IPS-20b (cell line): ENCODE results near the gene NHS.

Experiments
- H3K27ac ChIP-seq: one replicate; pipeline ENCODE4 v1.5.1; 2013; ENCODE audit warnings: low read length
- H3K27me3 ChIP-seq: 2 replicates; pipeline ENCODE4 v1.6.1; 2013; ENCODE audit warnings: mild to moderate bottlenecking, low read length, inconsistent platforms; ENCODE audit not compliant: insufficient read depth
- H3K36me3 ChIP-seq: 2 replicates; pipeline ENCODE4 v1.6.1; 2013; ENCODE audit warnings: low read depth, mild to moderate bottlenecking, inconsistent platforms, low read length, moderate library complexity; ENCODE audit not compliant: insufficient read depth
- H3K4me1 ChIP-seq: 2 replicates; pipeline ENCODE4 v1.6.1; 2013; ENCODE audit warnings: mild to moderate bottlenecking, control low read depth, inconsistent platforms, low read length, moderate library complexity; ENCODE audit not compliant: insufficient read depth
- H3K4me3 ChIP-seq: 2 replicates; pipeline ENCODE4 v1.5.1; 2013; ENCODE audit warnings: mild to moderate bottlenecking, low read length, inconsistent platforms
- H3K9ac ChIP-seq: 2 replicates; pipeline ENCODE4 v1.6.1; 2013; ENCODE audit warnings: low read depth, mild to moderate bottlenecking, inconsistent platforms, low read length, moderate library complexity
- H3K9me3 ChIP-seq: 2 replicates; pipeline ENCODE4 v1.6.1; 2013; ENCODE audit warnings: mild to moderate bottlenecking, low read depth, low read length, inconsistent platforms; ENCODE audit not compliant: insufficient read depth

NHS gene

GRCh38 chrX:17527135-17527701 is 152.2 kb downstream of the NHS start:
- Histone ChIP-seq H3K9ac (no peak overlapping the region), H3K27ac (no peak overlapping the region), H3K4me1 (peaks cover 13% of the 10 kb centered on the region; the same call in 1 of the 2 replicates)

GRCh38 chrX:17527922-17528321 is 152.9 kb downstream of the NHS start:
- no peak overlapping the region for H3K27ac ChIP-seq
- H3K9me3 ChIP-seq = no peaks in the 10 kb centered on the region
- no peaks in the 10 kb centered on the region for H3K27me3 ChIP-seq
- H3K36me3 ChIP-seq = no peaks in the 10 kb centered on the region
- no peak overlapping the region for H3K9ac ChIP-seq
- H3K4me1 ChIP-seq = peaks cover 13% of the 10 kb centered on the region; the same call in 1 of the 2 replicates
- H3K4me3 ChIP-seq = no peak overlapping the region

More at GRCh38 chrX:17527135-17527701, 152.2 kb downstream of the NHS start:
- Histone ChIP-seq H3K36me3 (no peaks in the 10 kb centered on the region), H3K4me3 (no peak overlapping the region), H3K27me3 (no peaks in the 10 kb centered on the region), H3K9me3 (no peaks in the 10 kb centered on the region)

- H3K4me3 ChIP-seq = no peak overlapping the region
- H3K27me3 ChIP-seq = no peaks in the 10 kb centered on the region
- no peak overlapping the region for H3K27ac ChIP-seq
Observed at GRCh38 chrX:17529151-17529745, 154.2 kb downstream of the NHS start.

GRCh38 chrX:17531500-17531899 is 156.5 kb downstream of the NHS start:
- Histone ChIP-seq H3K4me3 (no peak overlapping the region), H3K36me3 (no peaks in the 10 kb centered on the region), H3K27ac (no peak overlapping the region), H3K9ac (no peak overlapping the region), H3K4me1 (peaks cover 13% of the 10 kb centered on the region; the same call in 1 of the 2 replicates), H3K9me3 (no peaks in the 10 kb centered on the region), H3K27me3 (no peaks in the 10 kb centered on the region)

More at GRCh38 chrX:17529151-17529745, 154.2 kb downstream of the NHS start:
- no peak overlapping the region for H3K9ac ChIP-seq
- H3K9me3 ChIP-seq = no peaks in the 10 kb centered on the region
- H3K4me1 ChIP-seq = peaks cover 13% of the 10 kb centered on the region; the same call in 1 of the 2 replicates
- no peaks in the 10 kb centered on the region for H3K36me3 ChIP-seq

- Histone ChIP-seq H3K4me1 (peaks cover 10% of the 10 kb centered on the region; the same call in 1 of the 2 replicates), H3K4me3 (no peak overlapping the region), H3K27ac (no peak overlapping the region), H3K9me3 (no peaks in the 10 kb centered on the region), H3K27me3 (no peaks in the 10 kb centered on the region), H3K9ac (no peak overlapping the region), H3K36me3 (no peaks in the 10 kb centered on the region)
Observed at GRCh38 chrX:17535229-17535628, 160.2 kb downstream of the NHS start.

- Histone ChIP-seq H3K27me3 (no peaks in the 10 kb centered on the region), H3K27ac (no peak overlapping the region), H3K9ac (no peak overlapping the region), H3K4me3 (no peak overlapping the region), H3K36me3 (no peaks in the 10 kb centered on the region), H3K4me1 (peaks cover 10% of the 10 kb centered on the region; the same call in 1 of the 2 replicates), H3K9me3 (no peaks in the 10 kb centered on the region)
Observed at GRCh38 chrX:17537723-17538243, 162.8 kb downstream of the NHS start.

- H3K27ac ChIP-seq = no peak overlapping the region
- H3K9ac ChIP-seq = no peak overlapping the region
- no peaks in the 10 kb centered on the region for H3K36me3 ChIP-seq
- H3K4me1 ChIP-seq = peaks cover 8% of the 10 kb centered on the region; the same call in 1 of the 2 replicates
- H3K4me3 ChIP-seq = no peak overlapping the region
- H3K27me3 ChIP-seq = no peaks in the 10 kb centered on the region
- no peaks in the 10 kb centered on the region for H3K9me3 ChIP-seq
Observed at GRCh38 chrX:17542123-17542522, 167.1 kb downstream of the NHS start.

- H3K4me3 ChIP-seq = no peak overlapping the region
- H3K27ac ChIP-seq = no peak overlapping the region
- H3K36me3 ChIP-seq = no peaks in the 10 kb centered on the region
- peaks cover 21% of the 10 kb centered on the region for H3K4me1 ChIP-seq
- no peaks in the 10 kb centered on the region for H3K9me3 ChIP-seq
- no peaks in the 10 kb centered on the region for H3K27me3 ChIP-seq
- H3K9ac ChIP-seq = no peak overlapping the region
Observed at GRCh38 chrX:17544821-17545220, 169.8 kb downstream of the NHS start.

GRCh38 chrX:17546356-17546755 is 171.4 kb downstream of the NHS start:
- H3K27me3 ChIP-seq = no peaks in the 10 kb centered on the region
- H3K4me1 ChIP-seq = peaks cover 24% of the 10 kb centered on the region
- H3K9me3 ChIP-seq = no peaks in the 10 kb centered on the region
- no peaks in the 10 kb centered on the region for H3K36me3 ChIP-seq
- no peak overlapping the region for H3K27ac ChIP-seq
- no peak overlapping the region for H3K9ac ChIP-seq
- H3K4me3 ChIP-seq = no peak overlapping the region

GRCh38 chrX:17547658-17548057 is 172.7 kb downstream of the NHS start:
- peaks cover 24% of the 10 kb centered on the region for H3K4me1 ChIP-seq
- no peaks in the 10 kb centered on the region for H3K36me3 ChIP-seq
- H3K9ac ChIP-seq = no peak overlapping the region
- H3K27ac ChIP-seq = no peak overlapping the region
- no peak overlapping the region for H3K4me3 ChIP-seq
- no peaks in the 10 kb centered on the region for H3K27me3 ChIP-seq
- no peaks in the 10 kb centered on the region for H3K9me3 ChIP-seq

GRCh38 chrX:17549107-17549651 is 174.2 kb downstream of the NHS start:
- H3K4me1 ChIP-seq = peaks cover 31% of the 10 kb centered on the region
- peak overlapping the region; percentile 38; the same call in 1 of the 2 replicates for H3K4me3 ChIP-seq
- H3K36me3 ChIP-seq = no peaks in the 10 kb centered on the region
- H3K9me3 ChIP-seq = no peaks in the 10 kb centered on the region
- H3K27ac ChIP-seq = no peak overlapping the region
- H3K9ac ChIP-seq = peak overlapping the region; percentile 30; the same call in 1 of the 2 replicates
- no peaks in the 10 kb centered on the region for H3K27me3 ChIP-seq

GRCh38 chrX:17550011-17550410 is 175.0 kb downstream of the NHS start:
- Histone ChIP-seq H3K4me3 (no peak overlapping the region), H3K27ac (no peak overlapping the region), H3K27me3 (no peaks in the 10 kb centered on the region), H3K9me3 (no peaks in the 10 kb centered on the region), H3K4me1 (peaks cover 31% of the 10 kb centered on the region), H3K9ac (peak overlapping the region; percentile 30; the same call in 1 of the 2 replicates), H3K36me3 (no peaks in the 10 kb centered on the region)
